SH-SY5Y (cell line): ENCODE results near the gene ARL6.

Experiments
- GATA2 ChIP-seq: IDR thresholded peaks from 2 replicates; pipeline ENCODE4 v1.6.1; 2011; ENCODE audit warnings: mild to moderate bottlenecking, low read depth, low read length
- GATA3 ChIP-seq: IDR thresholded peaks from 2 replicates; pipeline ENCODE4 v1.6.1; 2011; ENCODE audit warnings: low read depth, mild to moderate bottlenecking, low read length, moderate library complexity

- TF ChIP-seq GATA3: no peak
- TF ChIP-seq GATA2: no peak
Observed at GRCh38 chr3:97831140-97831539, 66.6 kb downstream of the ARL6 start.
